GM19351 (cell line): ENCODE results near the gene PCSK1N.

Source experiments
- ATAC-seq: cut with Tn5 transposase; IDR thresholded peaks from one replicate; pipeline ENCODE4 v1.9.1; 2021; ENCODE audit warnings: mild to moderate bottlenecking, moderate library complexity; ENCODE audit not compliant: unreplicated experiment

PCSK1N gene

DNA sequence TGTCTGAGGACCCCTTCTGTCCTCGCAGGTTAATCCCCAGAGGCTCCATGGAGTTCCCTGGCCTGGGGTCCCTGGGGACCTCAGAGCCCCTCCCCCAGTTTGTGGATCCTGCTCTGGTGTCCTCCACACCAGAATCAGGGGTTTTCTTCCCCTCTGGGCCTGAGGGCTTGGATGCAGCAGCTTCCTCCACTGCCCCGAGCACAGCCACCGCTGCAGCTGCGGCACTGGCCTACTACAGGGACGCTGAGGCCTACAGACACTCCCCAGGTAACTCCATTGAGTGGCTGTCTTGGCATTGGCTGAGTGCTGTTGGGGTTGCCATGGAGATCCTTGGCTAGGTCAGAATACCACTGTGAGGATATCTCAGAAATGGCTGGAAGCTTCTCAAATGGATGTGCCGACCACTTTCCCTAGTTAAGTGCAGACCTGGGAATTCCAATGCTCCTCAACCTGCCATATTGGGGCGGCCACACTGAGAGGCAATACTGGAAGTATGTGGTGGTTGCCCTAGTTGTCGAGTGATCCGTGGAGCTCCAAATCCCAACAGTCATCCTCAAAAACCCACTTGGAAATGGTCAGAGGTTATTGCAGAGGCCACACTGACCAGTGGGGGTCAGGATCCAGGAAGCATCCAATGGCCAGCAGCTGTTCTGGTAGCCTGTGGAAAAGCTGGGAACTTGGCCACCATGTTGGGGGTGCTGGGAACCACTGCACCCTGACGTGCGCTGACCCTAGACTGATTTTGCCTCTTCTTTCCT lies 44.2 kb downstream of the PCSK1N start:
- ATAC-seq: no peak

DNA sequence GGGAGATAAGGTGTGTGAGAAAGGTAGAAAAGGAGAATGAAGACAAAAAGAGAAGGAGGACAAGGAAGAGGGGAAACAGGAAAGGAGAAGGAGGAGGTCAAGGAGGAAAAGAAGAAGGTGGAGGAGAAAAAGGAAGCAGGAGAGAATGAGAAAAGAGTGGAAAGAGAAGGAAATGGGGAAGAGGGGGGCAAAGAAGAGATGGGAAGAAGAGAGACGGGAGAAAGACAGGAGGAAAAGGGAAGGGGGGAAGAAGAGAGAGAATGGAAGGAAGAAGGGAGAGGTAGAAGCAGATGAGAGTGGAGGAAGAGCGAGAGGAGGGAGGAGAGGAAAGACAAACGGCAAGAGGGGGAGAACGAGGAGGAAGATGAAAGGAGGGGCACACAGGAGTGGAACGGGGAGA lies 44.9 kb downstream of the PCSK1N start:
- no peak for ATAC-seq

DNA sequence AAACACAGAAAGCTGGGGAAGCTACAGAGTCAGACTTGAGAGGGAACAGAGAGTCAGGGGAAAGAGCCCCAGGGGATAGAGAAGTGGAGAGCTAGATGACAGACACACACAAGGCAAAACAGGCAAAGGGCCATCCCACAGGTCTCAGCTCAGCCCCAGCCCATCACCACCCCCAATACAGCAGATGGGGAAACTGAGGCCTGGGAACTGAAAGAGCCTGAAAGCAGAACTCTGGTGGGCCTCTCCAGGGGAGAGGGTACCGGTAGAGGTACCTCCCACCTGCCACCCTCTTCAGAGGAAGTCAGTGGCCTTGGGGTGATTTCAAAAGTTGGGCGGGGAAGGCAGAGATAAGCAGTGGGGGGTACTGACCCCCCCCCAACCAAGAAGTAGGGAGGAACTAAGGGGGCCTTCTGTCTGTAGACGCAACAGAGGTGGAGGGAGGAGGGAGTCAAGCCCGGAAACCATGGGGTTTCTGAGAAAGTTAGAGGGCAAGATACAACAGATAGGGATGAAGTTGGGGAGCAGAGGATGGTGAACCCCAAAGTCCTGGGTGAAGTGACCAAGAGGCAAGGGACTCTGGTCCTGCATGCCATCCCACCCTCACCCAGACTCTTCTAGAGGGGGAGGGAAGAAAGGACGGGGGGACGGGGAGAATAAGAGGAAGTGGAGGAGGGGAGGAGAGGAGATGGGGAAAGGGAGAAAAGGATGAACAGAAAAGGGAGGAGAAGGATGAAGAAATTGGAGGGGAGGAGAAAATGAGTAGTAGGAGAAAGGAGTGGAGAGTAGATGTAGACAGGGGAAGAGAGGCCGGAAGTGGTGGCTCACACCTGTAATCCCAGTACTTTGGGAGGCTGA lies 45.8 kb downstream of the PCSK1N start:
- ATAC-seq: no peak

GRCh38 chrX:48787505-48788443 lies 47.6 kb downstream of the PCSK1N start:
- no peak for ATAC-seq

- no peak for ATAC-seq
Observed at GRCh38 chrX:48786825-48787504, 48.4 kb downstream of the PCSK1N start.

- ATAC-seq: no peak
Observed at GRCh38 chrX:48786341-48786800, 49.0 kb downstream of the PCSK1N start, which contains the start of gene GATA1. TSS of gene GATA1 (plus strand) at chrX:48786590. CDS start at chrX:48791110, 4,520 bp downstream.

DNA sequence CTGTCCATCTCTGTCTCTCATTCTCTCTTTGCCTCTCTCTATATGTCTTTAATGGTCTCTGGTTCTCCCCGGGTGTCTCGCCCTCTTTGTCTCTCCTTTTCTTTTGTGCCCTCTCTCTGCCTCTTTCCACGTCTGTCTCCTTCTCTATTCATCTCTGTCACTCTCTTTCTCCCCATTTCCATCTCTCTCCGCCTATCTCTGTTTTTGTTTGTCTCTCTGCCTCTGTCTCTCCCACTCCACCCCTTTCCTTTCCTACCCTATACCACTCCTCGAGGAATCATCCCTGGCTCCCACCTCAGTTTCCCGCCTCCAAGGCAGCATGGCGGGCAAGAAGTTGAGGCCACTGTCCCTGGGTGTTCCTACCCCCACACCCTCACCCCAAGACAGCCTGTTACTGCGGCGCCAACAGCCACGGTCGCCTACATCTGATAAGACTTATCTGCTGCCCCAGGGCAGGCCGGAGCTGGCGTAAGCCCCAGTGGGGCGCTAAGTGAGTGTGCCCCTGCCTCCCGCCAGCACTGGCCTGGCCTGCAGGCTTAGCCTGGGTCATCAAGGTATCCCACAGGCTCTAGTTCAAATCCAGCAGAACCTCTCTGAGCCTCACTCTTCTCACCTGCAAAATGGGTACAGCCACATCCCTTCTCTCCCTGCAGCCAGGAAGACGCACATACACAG lies 49.7 kb downstream of the PCSK1N start:
- ATAC-seq: no peak

- ATAC-seq: no peak
Observed at GRCh38 chrX:48785186-48785539, 50.2 kb downstream of the PCSK1N start.

DNA sequence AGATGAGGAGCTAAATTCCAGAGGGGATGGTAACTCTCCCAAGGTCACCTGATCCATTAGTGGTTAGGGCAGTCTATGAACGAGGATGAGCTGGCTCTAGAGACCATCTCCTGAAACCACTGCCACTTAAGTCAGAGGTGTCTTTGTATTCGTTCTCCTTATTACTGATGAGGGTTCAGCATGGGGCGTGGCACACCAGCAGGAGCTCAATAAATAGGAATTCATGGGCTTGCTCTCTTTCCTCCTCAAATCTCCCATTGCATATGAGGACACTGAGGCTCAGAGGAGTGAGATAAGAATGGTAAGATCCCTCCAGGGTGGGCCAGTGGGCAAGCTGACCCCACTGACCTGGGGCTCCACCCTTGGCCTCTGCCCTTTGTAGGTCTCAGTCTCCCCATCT lies 50.7 kb downstream of the PCSK1N start:
- no peak for ATAC-seq

DNA sequence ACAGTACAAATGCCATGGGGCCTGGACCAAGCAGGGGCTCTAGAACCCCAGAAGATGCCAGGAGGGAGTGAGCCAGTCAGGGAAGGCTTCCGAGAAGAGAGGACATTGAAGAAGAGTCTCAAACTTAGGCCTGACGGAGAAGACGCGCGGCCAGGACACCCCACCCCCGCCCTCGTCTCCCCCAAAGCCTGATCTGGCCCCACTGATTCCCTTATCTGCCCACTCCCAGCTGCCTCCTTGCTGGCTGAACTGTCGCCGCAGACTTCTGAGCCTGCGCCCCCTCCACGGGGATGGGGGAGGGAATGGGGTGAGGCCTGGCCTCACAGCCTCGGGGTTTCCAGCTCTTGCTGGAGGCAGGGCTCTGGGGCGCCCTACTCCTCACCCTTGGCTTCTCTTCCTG lies 52.6 kb downstream of the PCSK1N start:
- ATAC-seq: no peak

DNA sequence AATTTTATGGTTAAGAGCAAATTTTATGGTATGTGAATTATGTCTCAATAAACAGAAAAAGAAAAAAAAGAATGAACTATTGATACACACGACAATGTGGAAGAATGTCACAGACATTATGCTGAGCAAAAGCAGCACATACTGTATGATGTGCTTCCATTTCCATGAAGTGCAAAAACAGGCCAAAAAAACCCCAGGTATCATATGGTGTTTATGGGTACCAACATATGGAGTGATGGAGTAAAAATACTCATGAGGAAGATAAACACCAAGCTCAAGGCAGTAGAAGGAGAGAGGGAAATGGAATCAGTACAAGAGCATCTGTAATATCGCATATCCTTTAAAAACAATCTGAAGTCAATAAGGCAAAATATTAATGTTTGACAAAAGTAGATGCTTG lies 53.2 kb downstream of the PCSK1N start:
- ATAC-seq: no peak

GRCh38 chrX:48781705-48782104 lies 53.7 kb downstream of the PCSK1N start:
- ATAC-seq: no peak
